ENCODE measurements around the gene MMP23B. TPM values are rescaled to one million over a fixed set of nuclear protein-coding genes. Genes with fewer than 3 reads are reported as not detected.
A peak's percentile ranks its signal among the peaks of the same experiment; 100 is the strongest.
"Not testable (repeated sequence)": the region's sequence is repeated elsewhere in the genome, so short reads cannot be mapped to it uniquely, and the experiment has no call there.

MMP23B gene
- total RNA-seq, 1 donor from 2014 or later, result 36.2 TPM

DNA sequence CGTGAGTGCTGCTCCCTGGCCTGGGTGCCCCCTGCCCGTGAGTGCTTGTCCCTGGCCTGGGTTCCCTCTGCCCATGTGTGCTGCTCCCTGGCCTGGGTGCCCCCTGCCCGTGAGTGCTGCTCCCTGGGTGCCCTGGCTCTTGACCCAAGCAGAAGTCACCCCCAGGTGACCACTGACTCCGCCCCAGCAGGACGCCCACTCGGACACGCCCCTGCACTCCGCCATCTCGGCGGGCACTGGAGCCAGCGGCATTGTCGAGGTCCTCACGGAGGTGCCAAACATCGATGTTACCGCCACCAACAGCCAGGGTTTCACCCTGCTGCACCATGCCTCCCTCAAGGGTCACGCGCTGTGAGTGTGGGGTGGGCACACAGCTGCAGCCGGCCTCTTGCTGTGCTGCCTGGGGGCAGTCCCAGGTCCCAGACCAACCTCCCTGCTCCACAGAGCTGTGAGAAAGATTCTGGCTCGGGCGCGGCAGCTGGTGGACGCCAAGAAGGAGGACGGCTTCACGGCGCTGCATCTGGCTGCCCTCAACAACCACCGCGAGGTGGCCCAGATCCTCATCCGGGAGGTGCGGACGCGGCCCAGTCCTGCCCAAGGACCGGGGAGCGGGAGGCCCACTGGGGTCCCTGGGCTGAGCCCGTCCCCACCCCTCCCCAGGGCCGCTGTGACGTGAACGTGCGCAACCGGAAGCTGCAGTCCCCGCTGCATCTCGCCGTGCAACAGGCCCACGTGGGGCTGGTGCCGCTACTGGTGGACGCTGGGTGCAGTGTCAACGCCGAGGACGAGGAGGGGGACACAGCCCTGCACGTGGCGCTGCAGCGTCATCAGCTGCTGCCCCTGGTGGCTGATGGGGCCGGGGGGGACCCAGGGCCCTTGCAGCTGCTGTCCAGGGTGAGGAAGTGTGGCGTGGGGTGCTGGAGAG is 3.9 kb upstream of the MMP23B start:
- intact Hi-C loops (cut with DNase I), result no loop called here
- no peak for ATAC-seq
- peak; percentile 74 for DNase-seq (ENCODE audit: missing footprints)

DNA sequence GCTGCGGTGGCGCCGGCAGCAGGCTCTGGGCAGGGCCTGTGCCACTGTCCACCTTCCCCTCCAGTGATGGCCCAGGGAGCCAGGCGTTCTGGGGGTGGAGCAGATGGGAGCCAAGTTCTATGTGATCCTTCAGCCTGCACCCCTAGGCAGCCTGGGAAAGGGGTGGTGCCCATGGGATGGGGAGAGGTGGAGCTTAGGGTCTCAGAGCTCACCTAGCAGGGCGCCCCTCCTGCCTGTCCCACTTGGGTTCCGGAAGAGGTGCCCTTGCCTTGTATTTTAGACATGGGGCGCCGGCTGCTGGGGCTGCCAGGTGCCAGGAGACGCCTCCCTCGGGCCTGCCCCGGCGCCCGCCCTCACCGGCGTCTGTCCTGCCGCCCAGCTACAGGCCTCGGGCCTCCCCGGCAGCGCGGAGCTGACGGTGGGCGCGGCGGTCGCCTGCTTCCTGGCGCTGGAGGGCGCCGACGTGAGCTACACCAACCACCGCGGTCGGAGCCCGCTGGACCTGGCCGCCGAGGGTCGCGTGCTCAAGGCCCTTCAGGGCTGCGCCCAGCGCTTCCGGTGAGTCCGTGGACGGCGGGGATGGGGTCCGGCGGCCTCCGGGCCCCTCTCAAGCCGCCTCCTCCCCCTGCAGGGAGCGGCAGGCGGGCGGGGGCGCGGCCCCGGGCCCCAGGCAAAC is 3.1 kb upstream of the MMP23B start:
- intact Hi-C loops (cut with DNase I), result no loop called here
- DNase-seq (ENCODE audit: missing footprints) (peak; percentile 50), ATAC-seq (no peak)

DNA sequence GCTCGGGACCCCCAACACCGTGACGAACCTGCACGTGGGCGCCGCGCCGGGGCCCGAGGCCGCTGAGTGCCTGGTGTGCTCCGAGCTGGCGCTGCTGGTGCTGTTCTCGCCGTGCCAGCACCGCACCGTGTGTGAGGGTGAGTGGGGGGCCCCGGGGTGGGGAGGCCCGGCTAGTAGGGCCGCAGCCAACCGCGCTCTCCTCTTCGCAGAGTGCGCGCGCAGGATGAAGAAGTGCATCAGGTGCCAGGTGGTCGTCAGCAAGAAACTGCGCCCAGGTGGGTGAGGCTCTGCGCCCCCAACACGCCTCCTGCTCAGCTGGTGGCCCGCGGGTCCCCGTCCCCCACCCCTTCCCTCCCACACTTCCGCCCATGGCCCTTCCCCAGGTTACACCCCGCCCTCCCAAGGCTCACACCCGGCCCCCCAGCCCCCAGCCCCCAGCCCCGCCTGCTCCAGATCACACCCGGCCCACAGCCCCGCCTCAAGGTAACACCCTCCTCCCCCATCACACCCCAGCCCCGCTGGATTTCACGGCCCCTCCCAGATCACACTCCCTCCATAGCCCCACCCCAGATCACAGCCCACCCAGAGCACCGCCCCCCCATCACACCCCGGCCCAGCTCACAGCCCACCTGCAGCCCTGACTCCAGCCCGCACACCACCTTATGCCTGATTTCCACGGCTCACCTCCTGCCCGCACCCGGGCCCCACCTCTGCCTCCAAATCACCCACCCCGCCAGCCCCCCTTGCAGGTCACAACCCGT is 2.4 kb upstream of the MMP23B start:
- ATAC-seq (no peak), DNase-seq (ENCODE audit: missing footprints) (peak; percentile 73)
- intact Hi-C loops (cut with DNase I), result no loop called here

DNA sequence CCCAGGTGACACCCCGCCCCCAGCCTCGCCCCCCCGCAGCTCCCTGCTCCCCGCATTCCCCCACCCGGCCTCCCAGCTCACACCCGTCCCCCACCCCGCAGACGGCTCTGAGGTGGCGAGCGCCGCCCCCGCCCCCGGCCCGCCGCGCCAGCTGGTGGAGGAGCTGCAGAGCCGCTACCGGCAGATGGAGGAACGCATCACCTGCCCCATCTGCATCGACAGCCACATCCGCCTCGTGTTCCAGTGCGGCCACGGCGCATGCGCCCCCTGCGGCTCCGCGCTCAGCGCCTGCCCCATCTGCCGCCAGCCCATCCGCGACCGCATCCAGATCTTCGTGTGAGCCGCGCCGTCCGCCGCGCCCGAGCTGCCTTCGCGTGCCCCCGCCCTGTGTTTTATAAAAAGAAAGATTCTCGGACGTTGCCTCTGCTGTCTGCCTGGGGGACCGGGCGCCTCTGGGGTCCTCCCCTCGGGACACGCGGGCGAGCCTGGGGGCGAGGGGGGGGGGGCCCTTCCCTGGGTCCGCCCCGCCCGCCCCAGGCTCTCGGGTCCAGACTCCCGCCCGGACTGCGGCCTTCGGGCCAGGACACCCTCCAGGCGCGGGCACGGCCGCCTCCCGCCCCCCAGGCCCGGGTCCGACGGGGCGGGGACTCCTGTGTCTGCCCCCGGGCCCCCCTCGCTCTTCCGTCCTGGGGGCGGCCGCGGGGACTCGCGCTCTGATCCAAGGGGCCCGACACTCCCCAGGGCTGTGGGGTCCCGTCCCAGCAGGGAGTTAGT is 1.6 kb upstream of the MMP23B start:
- intact Hi-C loops (cut with DNase I), result no loop called here
- peak; percentile 36 for ATAC-seq

DNA sequence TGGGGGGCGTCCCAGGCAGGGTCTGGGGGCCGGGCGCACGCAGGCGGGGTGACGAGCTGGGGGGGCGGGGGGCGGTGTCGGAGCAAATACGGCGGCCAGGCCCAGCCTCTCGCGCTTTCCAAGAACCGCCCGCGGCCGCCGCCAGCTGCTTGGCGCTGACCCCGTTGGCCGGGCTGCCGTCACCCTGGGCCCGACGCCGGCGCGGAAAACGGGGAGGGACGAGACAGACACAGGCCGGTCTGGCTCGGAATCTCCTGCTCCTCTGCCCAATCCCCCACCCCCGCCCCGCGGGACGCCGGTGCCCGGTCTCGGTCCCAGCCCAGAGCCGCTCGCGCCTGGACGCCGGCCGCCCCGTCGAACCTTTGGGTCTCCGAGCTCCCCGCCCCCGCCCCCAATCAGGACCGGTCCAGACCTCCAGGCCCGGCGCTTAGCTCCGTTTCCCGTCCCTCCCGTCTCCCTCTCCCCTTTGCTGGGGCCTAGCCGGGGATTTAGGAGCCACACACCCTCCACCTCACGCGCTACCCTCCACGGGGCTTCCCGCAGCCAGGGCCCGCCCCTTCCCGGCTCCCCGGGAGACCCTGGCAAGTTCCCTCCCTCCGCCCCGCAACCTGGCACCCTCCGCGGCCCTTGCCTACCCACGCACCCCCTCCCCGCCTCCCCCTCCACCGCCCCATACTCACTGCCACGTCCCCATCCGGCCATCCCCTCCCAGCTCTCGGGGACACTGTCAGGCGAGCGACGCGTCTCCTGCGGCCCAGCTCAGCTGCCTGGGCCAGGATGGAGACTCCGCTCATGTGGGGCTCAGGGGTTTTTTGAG is 800 bp upstream of the MMP23B start:
- ATAC-seq, result peak; percentile 68
- intact Hi-C loops (cut with DNase I), result no loop called here
- DNase-seq (ENCODE audit: missing footprints), result peak; percentile 90

More for the DNA sequence above, 1.6 kb upstream of the MMP23B start:
- peak; percentile 89 for DNase-seq (ENCODE audit: missing footprints)

DNA sequence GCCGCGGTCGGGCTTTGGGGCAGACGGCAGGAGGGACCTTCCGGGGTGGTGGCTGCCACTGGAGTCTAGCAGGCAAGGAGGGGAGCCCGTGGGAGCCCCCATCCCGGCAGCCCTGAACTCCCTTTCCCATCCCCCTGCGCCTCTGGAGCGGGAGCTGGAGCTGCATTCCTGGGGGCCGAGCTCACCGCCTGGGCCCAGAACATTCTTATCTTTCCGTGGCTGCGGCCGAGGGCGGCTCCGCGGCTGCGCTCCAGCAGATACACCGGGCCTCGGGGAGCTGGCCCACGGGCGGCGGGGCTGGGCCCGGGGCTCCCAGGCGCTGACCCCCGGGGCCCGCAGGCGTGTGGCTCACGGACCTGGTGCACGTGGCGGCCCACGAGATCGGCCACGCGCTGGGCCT is 1.4 kb downstream of the MMP23B start:
- ATAC-seq, result peak; percentile 21
- intact Hi-C loops (cut with DNase I); DNase-seq (ENCODE audit: missing footprints): not testable (repeated sequence)

DNA sequence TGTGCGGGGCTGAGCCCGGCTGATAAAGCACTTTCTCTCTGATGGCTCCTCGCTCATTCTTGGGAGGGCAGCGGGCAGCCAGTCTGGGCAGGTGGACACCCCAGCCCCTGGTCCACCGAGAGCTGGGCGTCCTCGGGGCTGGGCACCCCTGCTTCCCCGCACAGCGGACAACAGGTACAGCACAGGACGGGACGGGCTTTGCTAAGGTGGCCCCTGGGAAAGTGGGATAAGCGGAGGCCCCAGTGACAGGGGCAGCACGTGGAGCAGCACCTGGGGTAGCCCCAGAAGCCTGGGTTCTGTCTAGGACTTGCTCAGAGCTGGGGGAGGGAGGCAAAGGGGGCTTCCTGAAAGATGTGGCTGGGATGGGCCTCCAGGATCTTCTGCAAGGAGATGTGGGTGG is 2.6 kb downstream of the MMP23B start:
- ATAC-seq; intact Hi-C loops (cut with DNase I); DNase-seq (ENCODE audit: missing footprints): not testable (repeated sequence)

DNA sequence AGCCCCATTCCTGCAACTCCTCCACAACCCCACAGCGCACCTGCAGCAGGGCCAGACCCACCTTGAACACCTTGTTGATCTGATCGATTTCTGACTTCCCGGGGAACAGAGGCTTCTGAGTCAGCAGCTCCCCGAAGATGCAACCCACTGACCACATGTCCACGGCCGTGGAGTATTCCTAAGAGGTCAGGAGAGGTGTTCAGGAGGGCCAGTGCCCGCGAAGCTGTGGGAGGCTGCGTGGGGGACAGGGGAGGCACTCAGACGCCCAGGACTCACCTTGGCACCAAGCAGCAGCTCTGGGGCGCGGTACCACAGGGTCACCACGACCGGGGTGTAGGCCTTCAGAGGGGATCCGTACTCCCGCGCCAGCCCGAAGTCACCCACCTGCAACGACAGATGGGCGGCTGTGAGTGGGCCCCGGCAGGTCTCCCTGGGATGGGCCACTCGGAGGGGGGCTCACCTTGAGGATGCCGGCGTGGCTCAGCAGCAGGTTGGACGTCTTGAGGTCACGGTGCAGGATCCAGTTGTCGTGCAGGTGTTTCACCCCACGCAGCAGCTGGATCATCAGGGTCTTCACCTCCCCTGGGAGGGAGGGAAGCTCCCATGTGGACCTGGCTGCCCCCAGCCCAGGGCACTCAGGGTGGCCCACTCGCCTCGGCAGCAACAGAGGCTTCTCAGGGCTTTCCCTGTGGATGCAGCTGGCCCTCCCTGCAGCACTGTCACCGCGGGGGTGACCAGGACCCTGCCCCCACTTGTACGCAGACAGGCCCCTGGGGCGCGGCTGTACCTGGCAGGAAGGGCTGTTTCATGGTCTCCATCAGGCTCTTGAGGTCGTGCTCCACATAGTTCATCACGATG is 4.9 kb downstream of the MMP23B start:
- peak; percentile 68 for DNase-seq (ENCODE audit: missing footprints)
- intact Hi-C loops (cut with DNase I); ATAC-seq: not testable (repeated sequence)

DNA sequence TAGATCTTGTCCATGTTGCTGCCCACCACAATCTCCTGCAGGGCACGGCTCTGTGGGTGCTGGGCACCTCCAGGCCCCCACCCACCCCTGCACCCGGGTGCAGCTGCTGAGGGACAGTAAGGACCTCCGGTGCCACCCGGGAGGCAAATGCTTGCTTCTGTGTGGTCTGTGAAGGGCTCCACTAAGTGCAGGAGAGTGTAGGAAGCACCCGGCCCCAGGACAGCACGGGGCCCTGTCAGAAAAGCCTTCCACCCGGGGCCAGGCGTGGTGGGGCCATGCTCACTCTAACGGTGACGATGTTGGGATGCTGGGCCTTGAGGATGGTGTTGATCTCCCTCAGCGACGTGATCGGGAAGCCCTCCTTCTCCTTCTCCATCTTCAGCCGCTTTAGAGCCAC is 5.5 kb downstream of the MMP23B start:
- ATAC-seq; intact Hi-C loops (cut with DNase I); DNase-seq (ENCODE audit: missing footprints): not testable (repeated sequence)

DNA sequence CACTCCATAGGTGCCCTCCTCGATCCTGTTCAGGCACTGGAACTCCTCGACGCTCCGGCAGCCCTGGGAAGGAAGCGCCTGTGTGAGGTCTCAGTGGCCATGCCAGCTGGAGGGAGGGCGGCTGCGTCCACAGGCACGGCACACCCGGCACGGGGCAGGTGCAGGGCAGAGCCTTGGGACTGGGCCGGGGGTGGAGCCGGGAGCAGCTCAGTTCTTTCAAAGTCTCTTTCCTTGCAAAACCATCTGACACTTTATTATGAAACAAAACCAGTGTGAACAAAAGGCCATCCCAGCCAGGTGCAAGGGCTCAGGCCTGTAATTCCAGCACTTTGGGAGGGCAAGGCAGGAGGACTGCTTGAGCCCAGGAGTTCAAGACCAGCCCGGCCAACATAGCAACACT is 6.6 kb downstream of the MMP23B start:
- DNase-seq (ENCODE audit: missing footprints); intact Hi-C loops (cut with DNase I); ATAC-seq: not testable (repeated sequence)

DNA sequence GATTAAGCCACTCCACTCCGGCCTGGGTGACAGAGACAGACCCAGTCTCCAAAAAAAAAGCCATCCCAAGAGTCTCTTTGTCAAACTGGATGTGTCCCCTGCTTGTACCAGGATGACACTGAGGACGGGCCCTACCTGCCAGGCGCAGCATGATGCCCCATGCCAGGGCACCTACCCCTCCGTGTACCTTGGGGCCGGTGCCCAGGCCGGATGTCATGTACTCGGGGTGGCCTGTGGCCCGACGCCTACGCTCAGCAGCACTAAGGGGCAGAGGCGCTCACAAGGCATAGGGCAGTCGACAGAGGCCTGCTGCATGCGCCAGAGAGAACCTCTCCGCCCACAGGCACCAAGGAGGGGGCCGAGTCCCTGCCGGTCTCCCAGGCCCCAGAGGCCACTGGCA is 7.4 kb downstream of the MMP23B start:
- ATAC-seq; intact Hi-C loops (cut with DNase I); DNase-seq (ENCODE audit: missing footprints): not testable (repeated sequence)

DNA sequence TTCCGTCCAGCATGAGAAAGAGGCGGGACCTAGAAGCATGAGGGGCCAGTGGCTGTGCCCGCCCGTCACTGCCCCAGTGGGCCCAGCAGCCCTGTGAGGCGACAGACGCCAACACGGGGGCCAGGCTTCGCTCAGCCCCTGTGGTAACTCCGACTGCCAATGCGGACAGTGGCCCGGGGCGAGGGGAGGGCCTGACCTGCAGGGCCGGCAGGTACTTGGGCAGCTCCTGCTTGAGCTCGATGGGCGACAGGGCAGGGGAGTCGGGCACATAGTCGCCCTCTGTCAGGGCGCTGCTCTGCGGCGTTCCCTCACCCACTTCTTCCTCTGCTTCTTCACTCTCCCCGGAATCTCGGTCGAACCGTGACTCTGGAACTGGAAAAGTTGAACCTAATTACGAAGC is 8.1 kb downstream of the MMP23B start:
- DNase-seq (ENCODE audit: missing footprints); ATAC-seq; intact Hi-C loops (cut with DNase I): not testable (repeated sequence)

DNA sequence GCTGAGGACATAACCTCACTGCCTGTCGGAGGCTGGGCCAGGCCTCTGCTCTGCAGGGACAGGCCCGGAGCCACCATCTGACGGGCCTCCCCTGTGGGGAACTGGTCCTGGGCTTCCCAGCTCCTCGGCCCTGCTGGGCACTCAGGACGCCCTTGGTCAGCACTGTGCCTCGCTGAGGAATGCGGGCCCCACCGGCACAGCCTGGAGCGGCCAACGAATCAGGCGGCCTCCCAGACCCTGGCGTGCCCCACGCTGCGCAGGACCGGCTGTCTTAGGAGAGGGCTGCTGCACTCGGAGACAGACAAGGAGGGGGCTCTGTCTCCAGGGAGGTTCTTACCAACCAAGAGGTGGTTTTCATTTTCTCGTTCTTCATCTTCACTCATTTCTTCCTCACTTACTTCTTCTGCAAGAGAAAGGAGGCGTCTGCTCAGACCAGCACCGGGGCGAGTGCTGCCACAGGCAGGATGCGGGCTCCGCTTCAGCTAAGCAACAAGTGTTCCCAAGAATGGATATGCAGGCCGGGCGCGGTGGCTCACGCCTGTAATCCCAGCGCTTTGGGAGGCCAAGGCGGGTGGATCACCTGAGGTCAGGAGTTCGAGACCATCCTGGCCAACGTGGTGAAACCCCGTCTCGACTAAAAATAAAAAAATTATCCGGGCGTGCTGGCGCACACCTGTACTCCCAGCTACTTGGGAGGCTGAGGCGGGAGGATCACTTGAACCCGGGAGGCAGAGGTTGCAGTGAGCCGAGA is 8.9 kb downstream of the MMP23B start:
- DNase-seq (ENCODE audit: missing footprints), result peak; percentile 63
- intact Hi-C loops (cut with DNase I); ATAC-seq: not testable (repeated sequence)

DNA sequence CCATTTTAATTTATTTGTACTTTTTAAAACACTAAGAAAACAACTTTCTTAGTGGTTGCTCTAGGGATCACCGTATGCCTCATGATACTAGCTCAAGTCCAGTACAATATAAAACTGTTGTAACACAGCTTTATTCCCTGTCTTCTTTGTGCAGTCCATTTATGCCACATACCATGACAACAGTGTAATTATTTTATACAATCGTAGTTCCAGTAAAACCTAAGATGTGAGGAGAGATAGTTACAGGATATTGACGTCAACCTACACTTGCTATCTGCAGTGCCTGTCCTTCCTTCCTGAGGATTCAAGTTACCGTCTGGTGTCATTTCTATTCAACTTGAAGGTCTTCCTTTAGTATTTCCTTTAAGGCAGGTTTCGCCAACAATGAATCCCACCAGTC is 14.4 kb downstream of the MMP23B start:
- intact Hi-C loops (cut with DNase I); ATAC-seq; DNase-seq (ENCODE audit: missing footprints): not testable (repeated sequence)

DNA sequence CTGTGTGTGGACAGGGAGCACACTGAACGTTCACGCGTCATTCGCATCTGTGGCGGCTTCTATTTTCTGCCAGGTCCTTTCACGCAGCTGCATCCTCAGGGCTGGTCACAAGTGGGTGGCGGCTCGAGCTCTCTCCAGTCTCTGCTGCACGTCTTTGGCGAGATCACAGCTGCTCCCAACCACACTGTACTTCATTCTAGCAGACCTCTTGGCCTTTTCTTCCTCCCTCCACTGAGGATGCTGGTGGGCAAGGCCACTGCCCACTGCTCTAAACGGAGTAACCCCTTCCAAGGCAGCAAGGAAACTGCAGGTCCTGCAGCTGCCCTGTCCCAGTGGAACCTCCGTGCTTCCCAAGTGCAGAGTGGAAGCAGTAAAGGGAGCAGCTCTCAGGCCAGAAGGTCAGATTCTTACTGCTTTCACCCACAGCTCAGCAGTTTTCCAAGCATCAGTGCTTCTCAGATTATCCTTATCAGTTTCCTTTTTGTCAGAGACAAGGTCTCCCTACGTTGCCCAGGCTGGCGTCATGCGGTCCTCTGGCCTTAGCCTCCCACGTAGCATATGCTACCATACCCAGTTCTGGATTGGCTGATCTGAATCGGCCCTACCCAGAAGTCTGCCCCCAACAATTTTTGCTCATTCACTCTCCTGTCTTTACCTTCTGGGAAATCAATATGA is 15.7 kb downstream of the MMP23B start:
- intact Hi-C loops (cut with DNase I); ATAC-seq; DNase-seq (ENCODE audit: missing footprints): not testable (repeated sequence)
